CD4-positive, alpha-beta T cell (primary cell): ENCODE results near the gene CTSK. TPM values are rescaled to one million over a fixed set of nuclear protein-coding genes. Genes with fewer than 3 reads are reported as not detected.
"Not testable (repeated sequence)": the region's sequence is repeated elsewhere in the genome, so short reads cannot be mapped to it uniquely, and the experiment has no call there.

Experiments
- ATAC-seq: fragments of 200-7000 bp; cut with Tn5 transposase; one replicate; pipeline ENCODE4 v1.10.0; 2022; ENCODE audit warnings: mild to moderate bottlenecking; ENCODE audit not compliant: poor library complexity
- CTCF ChIA-PET: fragments of 350-600 bp; sonication (Branson Sonifier 250); formaldehyde crosslinking; loops from one replicate; lab custom pipeline; 2021; ENCODE audit warnings: antibody characterized with exemption, inconsistent platforms; lab: Charles Lee
- POLR2A ChIA-PET: fragments of 350-600 bp; sonication (Branson Sonifier 250); formaldehyde crosslinking; loops from one replicate; lab custom pipeline; 2021; ENCODE audit warnings: antibody characterized with exemption, inconsistent platforms; lab: Charles Lee
- DNase-seq, 14 experiments: peaks; one replicate each; pipeline ENCODE4 v3.0.0-alpha.2; 2013 to 2020; ENCODE audit warnings: mixed read lengths in 2 of 14
- H3K27ac ChIP-seq, 2 donors: one replicate each; pipeline versions ENCODE4 v1.5.1 to v1.7.0; 2013; ENCODE audit warnings: low read length in 2 of 2, low read depth in 1 of 2, mild to moderate bottlenecking in 1 of 2
- H3K27me3 ChIP-seq, 2 experiments: 1 replicate in 1 of 2; 2 replicates in 1 of 2; pipeline versions ENCODE4 v1.6.1 to v1.7.0; 2013; ENCODE audit warnings: low read length in 2 of 2, control low read depth in 1 of 2, mild to moderate bottlenecking in 1 of 2, moderate library complexity in 1 of 2; ENCODE audit not compliant: insufficient read depth in 2 of 2, control insufficient read depth in 1 of 2
- H3K36me3 ChIP-seq: one replicate; pipeline ENCODE4 v1.6.1; 2013; ENCODE audit warnings: low read length, control low read depth; ENCODE audit not compliant: insufficient read depth
- H3K4me1 ChIP-seq: one replicate; pipeline ENCODE4 v1.6.1; 2013; ENCODE audit warnings: low read length, control low read depth; ENCODE audit not compliant: insufficient read depth
- H3K4me3 ChIP-seq: one replicate; pipeline ENCODE4 v1.5.1; 2013; ENCODE audit warnings: mild to moderate bottlenecking, low read length, moderate library complexity
- H3K9me3 ChIP-seq, 2 experiments: 1 replicate in 1 of 2; 2 replicates in 1 of 2; pipeline versions ENCODE4 v1.6.1 to v1.7.0; 2013; ENCODE audit warnings: low read length in 2 of 2, mild to moderate bottlenecking in 2 of 2, control low read depth in 1 of 2, moderate library complexity in 1 of 2; ENCODE audit not compliant: control insufficient read depth in 1 of 2, insufficient read depth in 1 of 2
- H3K27ac Mint-ChIP-seq: one replicate; pipeline ENCODE4 v1.8.0; 2020; ENCODE audit warnings: mixed read lengths
- H3K27me3 Mint-ChIP-seq: one replicate; pipeline ENCODE4 v1.8.0; 2021; ENCODE audit warnings: mixed read lengths
- H3K36me3 Mint-ChIP-seq: one replicate; pipeline ENCODE4 v1.8.0; 2021; ENCODE audit warnings: low read depth, mixed read lengths
- H3K4me1 Mint-ChIP-seq: one replicate; pipeline ENCODE4 v1.8.0; 2021; ENCODE audit warnings: low read depth, mixed read lengths
- H3K4me3 Mint-ChIP-seq: one replicate; pipeline ENCODE4 v1.8.0; 2020; ENCODE audit warnings: mild to moderate bottlenecking, mixed read lengths
- H3K9me3 Mint-ChIP-seq: one replicate; pipeline ENCODE4 v1.8.0; 2020; ENCODE audit warnings: mixed read lengths
- intact Hi-C, 2 experiments: fragments of 100-400 bp; cut with DNase I in 1 of 2; cut with micrococcal nuclease in 1 of 2; formaldehyde crosslinking; loops; one replicate each; pipeline versions ENCODE4 v1.15.1 to v1.9.0; 2023 to 2025; cut with DNase I, micrococcal nuclease
- total RNA-seq, 174 experiments: library from RNA in 2 of 174; stranded (reverse) in 2 of 174; gene quantifications; one replicate each; pipeline ENCODE4 v1.2.3 and lab custom pipeline; 2021 to 2026
- TF ChIP-seq, protein P1 (sequence below): fragments of 200-600 bp; IDR thresholded peaks from one replicate; pipeline ENCODE4 v1.8.0; 2022; ENCODE audit warnings: antibody characterized with exemption, mild to moderate bottlenecking

The CTSK gene
- total RNA-seq, 2 experiments from 2014 or later = 11.2 to 11.8 TPM

DNA sequence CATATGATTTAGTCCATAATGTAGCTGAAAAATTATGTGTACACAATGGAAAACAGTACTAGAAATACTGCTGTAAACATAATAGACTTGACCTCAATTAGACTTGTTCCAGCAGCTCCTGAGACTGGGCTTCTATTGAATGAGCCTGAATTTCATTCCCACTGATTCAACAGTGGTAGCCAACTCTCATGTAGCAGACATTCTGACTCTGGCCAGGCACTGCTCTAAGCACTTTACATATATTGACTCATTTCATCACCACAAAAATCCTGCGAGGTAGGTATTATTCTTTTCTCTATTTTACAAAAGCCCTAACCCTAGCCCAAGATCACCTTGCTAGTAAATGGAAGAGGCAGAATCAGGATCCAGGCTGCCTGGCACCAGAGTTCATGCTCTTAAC is 29.7 kb downstream of the CTSK start:
- Histone ChIP-seq H3K4me3 (no peak overlapping the region), H3K36me3 (no peaks in the 10 kb centered on the region), H3K27me3 (no peaks in the 10 kb centered on the region), H3K27ac (no peak overlapping the region), H3K4me1 (no peaks in the 10 kb centered on the region), H3K9me3 (no peaks in the 10 kb centered on the region)
- intact Hi-C loops = no loop called here
- Mint-ChIP-seq H3K27ac (no peak overlapping the region), H3K4me3 (no peak overlapping the region), H3K4me1 (peaks cover 7% of the 10 kb centered on the region), H3K27me3 (no peaks in the 10 kb centered on the region), H3K9me3 (no peaks in the 10 kb centered on the region), H3K36me3 (no peaks in the 10 kb centered on the region)
- TF ChIP-seq, protein P1, sequence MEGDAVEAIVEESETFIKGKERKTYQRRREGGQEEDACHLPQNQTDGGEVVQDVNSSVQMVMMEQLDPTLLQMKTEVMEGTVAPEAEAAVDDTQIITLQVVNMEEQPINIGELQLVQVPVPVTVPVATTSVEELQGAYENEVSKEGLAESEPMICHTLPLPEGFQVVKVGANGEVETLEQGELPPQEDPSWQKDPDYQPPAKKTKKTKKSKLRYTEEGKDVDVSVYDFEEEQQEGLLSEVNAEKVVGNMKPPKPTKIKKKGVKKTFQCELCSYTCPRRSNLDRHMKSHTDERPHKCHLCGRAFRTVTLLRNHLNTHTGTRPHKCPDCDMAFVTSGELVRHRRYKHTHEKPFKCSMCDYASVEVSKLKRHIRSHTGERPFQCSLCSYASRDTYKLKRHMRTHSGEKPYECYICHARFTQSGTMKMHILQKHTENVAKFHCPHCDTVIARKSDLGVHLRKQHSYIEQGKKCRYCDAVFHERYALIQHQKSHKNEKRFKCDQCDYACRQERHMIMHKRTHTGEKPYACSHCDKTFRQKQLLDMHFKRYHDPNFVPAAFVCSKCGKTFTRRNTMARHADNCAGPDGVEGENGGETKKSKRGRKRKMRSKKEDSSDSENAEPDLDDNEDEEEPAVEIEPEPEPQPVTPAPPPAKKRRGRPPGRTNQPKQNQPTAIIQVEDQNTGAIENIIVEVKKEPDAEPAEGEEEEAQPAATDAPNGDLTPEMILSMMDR = no peak
- POLR2A ChIA-PET = interaction anchor here (1.3 kb wide), 1 partner anchor 12 kb away, joined by 5 read pairs; the partner anchor contains the start of gene CTSS
- CTCF ChIA-PET = no interaction called here
- no peak for ATAC-seq
- DNase-seq = no peak

DNA sequence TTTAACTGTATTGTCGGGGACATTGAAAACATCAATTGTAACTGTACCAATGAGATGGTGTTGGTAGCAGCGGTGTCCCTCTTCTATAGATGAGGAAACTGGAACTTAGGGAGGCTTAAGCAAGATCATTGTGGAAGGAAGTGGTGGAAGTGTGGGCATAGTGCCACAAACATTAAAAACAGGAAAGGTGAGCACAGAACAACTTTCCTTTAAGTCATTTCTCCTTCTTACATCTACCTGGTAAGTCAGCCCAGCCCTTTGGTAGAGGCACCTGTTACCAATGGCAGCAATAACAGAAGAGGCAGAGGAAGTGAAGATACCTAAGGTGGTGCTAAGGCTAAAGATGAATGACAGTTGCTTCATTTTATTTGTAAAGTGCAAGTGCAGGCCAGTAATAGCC is 30.5 kb downstream of the CTSK start:
- ChIA-PET POLR2A (interaction anchor here (1.3 kb wide), 1 partner anchor 12 kb away, joined by 5 read pairs; the partner anchor contains the start of gene CTSS), CTCF (no interaction called here)
- Histone ChIP-seq H3K4me1 (no peaks in the 10 kb centered on the region), H3K9me3 (no peaks in the 10 kb centered on the region), H3K4me3 (no peak overlapping the region), H3K36me3 (no peaks in the 10 kb centered on the region), H3K27me3 (no peaks in the 10 kb centered on the region), H3K27ac (no peak overlapping the region)
- H3K27me3 Mint-ChIP-seq = no peaks in the 10 kb centered on the region
- H3K36me3 Mint-ChIP-seq = no peaks in the 10 kb centered on the region
- H3K9me3 Mint-ChIP-seq = no peaks in the 10 kb centered on the region
- DNase-seq (no peak), ATAC-seq (no peak)
- H3K27ac Mint-ChIP-seq = no peak overlapping the region
- H3K4me3 Mint-ChIP-seq = no peak overlapping the region
- H3K4me1 Mint-ChIP-seq = peaks cover 7% of the 10 kb centered on the region
- TF ChIP-seq, protein P1 = no peak
- intact Hi-C loops = no loop called here

DNA sequence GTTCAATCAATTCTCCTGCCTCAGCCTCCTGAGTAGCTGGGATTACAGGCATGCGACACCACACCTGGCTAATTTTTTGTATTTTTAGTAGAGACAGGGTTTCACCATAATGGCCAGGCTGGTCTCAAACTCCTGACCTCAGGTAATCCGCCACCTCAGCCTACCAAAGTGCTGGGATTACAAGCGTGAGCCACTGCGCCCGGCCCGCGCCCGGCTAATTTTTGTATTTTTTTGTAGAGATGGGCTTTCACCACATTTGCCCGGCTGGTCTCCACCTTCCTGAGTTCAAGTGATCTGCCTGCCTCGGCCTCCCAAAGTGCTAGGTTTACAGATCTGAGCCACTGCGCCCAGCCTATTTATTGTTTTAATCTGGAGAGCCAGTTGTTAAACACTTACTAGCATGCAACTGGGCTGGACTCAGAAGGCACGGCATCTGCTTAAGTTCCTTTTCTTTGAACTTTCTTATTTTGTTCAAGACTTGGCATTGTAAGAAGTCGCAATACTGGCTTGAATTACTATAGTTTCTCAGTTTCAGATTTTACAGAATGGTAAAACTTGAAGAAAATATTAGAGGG is 32.0 kb downstream of the CTSK start:
- CTCF ChIA-PET, H3K4me3 ChIP-seq, H3K9me3 ChIP-seq, H3K27me3 ChIP-seq, H3K4me3 Mint-ChIP-seq, H3K4me1 ChIP-seq, POLR2A ChIA-PET, H3K27ac Mint-ChIP-seq, DNase-seq, H3K9me3 Mint-ChIP-seq, H3K27ac ChIP-seq, H3K27me3 Mint-ChIP-seq, H3K36me3 ChIP-seq, ATAC-seq, H3K36me3 Mint-ChIP-seq, intact Hi-C loops: not testable (repeated sequence)
- H3K4me1 Mint-ChIP-seq = peaks cover 15% of the 10 kb centered on the region

DNA sequence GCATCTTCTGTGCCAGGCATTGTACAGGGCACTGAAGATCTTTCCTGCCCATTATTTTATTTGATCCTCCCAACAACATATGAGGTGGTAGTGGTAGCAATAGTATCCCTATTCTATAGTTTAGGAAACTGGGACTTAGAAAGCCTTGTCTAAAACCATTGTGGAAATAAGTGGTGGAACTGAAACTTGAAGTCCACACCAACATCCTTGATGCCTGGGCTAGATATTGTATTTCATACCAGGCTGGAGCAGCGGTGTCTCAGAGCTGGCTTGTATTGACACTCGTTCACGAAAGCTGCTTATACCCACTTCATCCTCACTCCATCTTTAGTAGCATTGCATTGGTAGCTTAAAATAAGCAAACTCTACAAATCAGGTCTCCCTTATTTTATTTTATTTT is 32.8 kb downstream of the CTSK start:
- Histone ChIP-seq H3K9me3 (no peaks in the 10 kb centered on the region), H3K36me3 (no peaks in the 10 kb centered on the region), H3K4me3 (no peak overlapping the region), H3K4me1 (peaks cover 10% of the 10 kb centered on the region), H3K27me3 (no peaks in the 10 kb centered on the region), H3K27ac (no peak overlapping the region)
- no peaks in the 10 kb centered on the region for H3K36me3 Mint-ChIP-seq
- intact Hi-C loops = no loop called here
- H3K27me3 Mint-ChIP-seq = no peaks in the 10 kb centered on the region
- H3K27ac Mint-ChIP-seq = no peak overlapping the region
- H3K4me3 Mint-ChIP-seq = no peak overlapping the region
- no peak for DNase-seq
- H3K9me3 Mint-ChIP-seq = no peaks in the 10 kb centered on the region
- ATAC-seq = no peak
- TF ChIP-seq, protein P1 = no peak
- POLR2A ChIA-PET = no interaction called here
- CTCF ChIA-PET = interaction anchor here (0.6 kb wide), 1 partner anchor 185 kb away, joined by 3 read pairs; no protein-coding TSS in a partner anchor
- peaks cover 21% of the 10 kb centered on the region for H3K4me1 Mint-ChIP-seq
